Duodenal mucosa (tissue), 2 donors: ENCODE data around the gene GSG1L.

Source experiments
- H3K27ac ChIP-seq: one replicate; pipeline ENCODE4 v1.7.0; 2013; ENCODE audit warnings: low read depth, low read length
- H3K27me3 ChIP-seq, 2 donors: one replicate each; pipeline ENCODE4 v1.7.0; 2013; ENCODE audit warnings: low read length in 2 of 2, control low read depth in 1 of 2; ENCODE audit not compliant: insufficient read depth in 2 of 2, control insufficient read depth in 1 of 2
- H3K36me3 ChIP-seq, 2 donors: one replicate each; pipeline ENCODE4 v1.7.0; 2013; ENCODE audit warnings: low read length in 2 of 2, control low read depth in 1 of 2; ENCODE audit not compliant: insufficient read depth in 2 of 2, control insufficient read depth in 1 of 2
- H3K4me1 ChIP-seq, 2 donors: one replicate each; pipeline ENCODE4 v1.7.0; 2013; ENCODE audit warnings: low read length in 2 of 2, control low read depth in 1 of 2; ENCODE audit not compliant: insufficient read depth in 2 of 2, control insufficient read depth in 1 of 2
- H3K4me3 ChIP-seq, 2 donors: one replicate each; pipeline ENCODE4 v1.7.0; 2013; ENCODE audit warnings: low read length in 2 of 2, low read depth in 1 of 2
- H3K9ac ChIP-seq, 2 donors: one replicate each; pipeline ENCODE4 v1.7.0; 2013; ENCODE audit warnings: low read length in 2 of 2, low read depth in 1 of 2
- H3K9me3 ChIP-seq, 2 donors: one replicate each; pipeline ENCODE4 v1.7.0; 2013; ENCODE audit warnings: low read length in 2 of 2, control low read depth in 1 of 2; ENCODE audit not compliant: control insufficient read depth in 1 of 2

Gene GSG1L

GRCh38 chr16:27920391-27920891 is 143.1 kb downstream of the GSG1L start:
- H3K4me1 ChIP-seq: no peaks in the 10 kb centered on the region
- H3K9ac ChIP-seq: no peak overlapping the region
- no peak overlapping the region for H3K4me3 ChIP-seq
- no peaks in the 10 kb centered on the region for H3K9me3 ChIP-seq
- H3K36me3 ChIP-seq: no peaks in the 10 kb centered on the region
- no peak overlapping the region for H3K27ac ChIP-seq
- no peaks in the 10 kb centered on the region for H3K27me3 ChIP-seq

DNA sequence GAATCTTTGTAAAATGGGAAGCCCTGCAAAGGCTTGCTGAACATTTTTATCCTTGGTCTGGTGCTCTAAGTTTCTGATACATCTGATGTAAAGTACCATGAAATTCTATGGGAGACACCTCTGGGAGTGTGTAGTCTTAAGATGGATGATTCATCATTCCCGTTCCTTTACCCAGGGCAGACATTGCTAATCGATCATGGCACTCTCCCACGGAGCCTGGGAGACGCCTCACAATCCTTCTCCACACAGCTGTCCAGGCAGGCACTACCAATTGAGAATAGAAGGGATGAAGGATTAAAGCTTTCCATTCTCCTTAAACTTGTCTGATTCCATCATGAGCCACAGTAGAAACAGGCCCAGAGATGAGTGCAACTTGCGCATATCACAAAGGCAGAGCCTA is 144.8 kb downstream of the GSG1L start:
- H3K27ac ChIP-seq: no peak overlapping the region
- no peak overlapping the region for H3K9ac ChIP-seq
- H3K4me1 ChIP-seq: no peaks in the 10 kb centered on the region
- H3K9me3 ChIP-seq: no peaks in the 10 kb centered on the region
- no peak overlapping the region for H3K4me3 ChIP-seq
- H3K36me3 ChIP-seq: no peaks in the 10 kb centered on the region
- no peaks in the 10 kb centered on the region for H3K27me3 ChIP-seq

DNA sequence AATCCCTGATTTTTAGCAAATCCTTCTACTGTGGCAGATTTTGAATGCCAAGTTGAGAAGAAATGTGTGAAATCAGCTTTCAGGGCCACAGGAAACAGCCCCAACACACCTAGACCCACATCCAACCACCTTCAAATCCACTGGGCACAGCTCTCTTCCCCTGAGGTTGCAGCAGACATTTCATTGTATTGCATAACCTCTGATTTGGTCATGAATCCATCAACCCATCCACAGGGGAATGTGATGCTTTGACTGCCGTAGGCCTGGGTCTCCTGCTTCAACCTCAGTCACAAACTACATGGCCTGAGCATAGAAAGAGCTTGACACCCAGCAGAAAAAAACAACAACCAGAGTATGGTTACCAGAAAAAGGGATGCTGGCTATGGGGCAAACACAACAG is 145.6 kb downstream of the GSG1L start:
- Histone ChIP-seq H3K27me3 (peaks cover 0 to 3% of the 10 kb centered on the region in 2 donors), H3K4me1 (no peaks in the 10 kb centered on the region), H3K9ac (no peak overlapping the region), H3K36me3 (no peaks in the 10 kb centered on the region), H3K27ac (no peak overlapping the region), H3K4me3 (no peak overlapping the region), H3K9me3 (no peaks in the 10 kb centered on the region)

DNA sequence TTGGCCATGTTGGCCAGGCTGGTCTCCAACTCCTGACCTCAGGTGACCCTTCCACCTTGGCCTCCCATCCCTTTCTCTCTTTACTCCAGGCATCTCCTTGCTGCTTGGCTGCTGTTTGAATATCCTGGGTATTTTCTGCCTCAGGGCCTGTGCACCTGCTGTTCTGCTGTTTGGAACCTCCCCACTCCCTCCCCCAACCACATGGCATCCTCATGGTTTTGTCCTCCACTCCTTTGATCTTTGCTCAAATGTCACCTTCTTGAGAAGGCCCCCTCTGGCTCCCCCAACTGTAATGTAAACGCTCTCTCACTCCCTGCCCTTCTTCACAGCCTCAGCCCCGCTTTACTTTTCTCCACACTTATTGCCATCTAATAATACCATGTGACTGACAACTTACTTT is 152.0 kb downstream of the GSG1L start:
- Histone ChIP-seq H3K27ac (no peak overlapping the region), H3K4me3 (no peak overlapping the region), H3K27me3 (peaks cover 0 to 3% of the 10 kb centered on the region in 2 donors), H3K4me1 (no peaks in the 10 kb centered on the region), H3K9me3 (no peaks in the 10 kb centered on the region), H3K36me3 (no peaks in the 10 kb centered on the region), H3K9ac (no peak overlapping the region)

DNA sequence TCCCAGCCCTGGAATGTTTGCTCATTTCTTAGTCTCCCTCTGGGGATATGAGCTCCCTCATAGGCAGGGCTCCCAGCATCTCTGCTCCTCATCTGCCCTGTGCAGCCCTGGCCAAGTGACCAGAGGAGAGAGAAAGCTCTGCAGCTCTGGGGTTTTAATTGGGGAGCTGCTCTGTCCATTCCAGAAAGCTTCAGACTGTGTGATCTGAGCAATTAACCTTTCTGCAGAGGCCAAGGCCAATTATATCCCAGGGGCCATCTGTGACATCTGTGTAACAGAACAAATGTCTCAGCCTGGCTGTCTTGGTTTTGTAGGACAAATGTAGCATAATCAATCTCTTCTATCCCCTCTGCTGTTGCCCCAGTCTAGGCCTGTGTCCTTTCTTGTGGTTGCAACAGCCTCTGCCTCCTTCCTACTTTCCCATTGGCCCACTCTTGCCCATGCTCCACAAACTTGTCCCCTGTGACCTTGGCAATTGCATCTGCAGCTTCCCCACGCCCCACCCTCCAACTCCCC is 156.0 kb downstream of the GSG1L start:
- Histone ChIP-seq H3K4me1 (no peaks in the 10 kb centered on the region), H3K27me3 (no peaks in the 10 kb centered on the region), H3K9ac (no peak overlapping the region), H3K36me3 (no peaks in the 10 kb centered on the region), H3K9me3 (no peaks in the 10 kb centered on the region), H3K27ac (no peak overlapping the region), H3K4me3 (no peak overlapping the region)

- Histone ChIP-seq H3K9ac (no peak overlapping the region), H3K27ac (no peak overlapping the region), H3K36me3 (no peaks in the 10 kb centered on the region)
These were observed 156.6 kb downstream of the GSG1L start for GRCh38 chr16:27906883-27907282.

GRCh38 chr16:27903046-27903655 is 160.4 kb downstream of the GSG1L start:
- no peak overlapping the region for H3K27ac ChIP-seq
- no peak overlapping the region for H3K4me3 ChIP-seq
- H3K9me3 ChIP-seq: no peaks in the 10 kb centered on the region
- H3K9ac ChIP-seq: no peak overlapping the region
- H3K36me3 ChIP-seq: no peaks in the 10 kb centered on the region
- H3K4me1 ChIP-seq: no peaks in the 10 kb centered on the region
- no peaks in the 10 kb centered on the region for H3K27me3 ChIP-seq

More at GRCh38 chr16:27906883-27907282, 156.6 kb downstream of the GSG1L start:
- H3K4me1 ChIP-seq: no peaks in the 10 kb centered on the region
- H3K27me3 ChIP-seq: no peaks in the 10 kb centered on the region
- no peak overlapping the region for H3K4me3 ChIP-seq
- H3K9me3 ChIP-seq: no peaks in the 10 kb centered on the region

GRCh38 chr16:27902551-27902950 is 161.0 kb downstream of the GSG1L start:
- H3K27ac ChIP-seq: no peak overlapping the region
- H3K9me3 ChIP-seq: no peaks in the 10 kb centered on the region
- no peaks in the 10 kb centered on the region for H3K27me3 ChIP-seq
- H3K9ac ChIP-seq: no peak overlapping the region
- no peak overlapping the region for H3K4me3 ChIP-seq
- no peaks in the 10 kb centered on the region for H3K4me1 ChIP-seq
- H3K36me3 ChIP-seq: no peaks in the 10 kb centered on the region

- Histone ChIP-seq H3K4me1 (no peaks in the 10 kb centered on the region), H3K27ac (no peak overlapping the region), H3K9ac (no peak overlapping the region), H3K27me3 (no peaks in the 10 kb centered on the region), H3K36me3 (no peaks in the 10 kb centered on the region), H3K4me3 (no peak overlapping the region), H3K9me3 (no peaks in the 10 kb centered on the region)
These were observed 161.6 kb downstream of the GSG1L start for GRCh38 chr16:27901956-27902355.

DNA sequence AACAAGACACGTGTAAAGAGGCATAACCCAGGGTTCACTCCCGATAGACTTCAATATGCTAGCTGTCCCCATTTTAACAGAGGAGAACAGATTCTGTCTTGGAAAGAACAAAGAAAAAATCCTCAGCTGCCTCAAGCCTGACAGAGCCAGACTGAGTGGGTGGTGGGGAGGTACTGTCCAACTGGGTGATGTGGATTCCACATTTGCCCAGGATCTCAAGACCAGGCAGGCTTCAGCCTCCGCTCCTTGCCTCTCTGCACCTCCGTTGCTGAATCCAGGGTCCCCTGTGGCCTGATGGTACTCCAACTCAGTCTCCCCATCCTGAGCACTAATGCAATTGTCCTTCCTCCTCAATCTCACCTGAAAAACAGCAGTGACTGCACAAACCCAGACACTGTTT is 163.8 kb downstream of the GSG1L start:
- Histone ChIP-seq H3K27me3 (no peaks in the 10 kb centered on the region), H3K9me3 (no peaks in the 10 kb centered on the region), H3K4me3 (no peak overlapping the region), H3K36me3 (no peaks in the 10 kb centered on the region), H3K9ac (no peak overlapping the region), H3K4me1 (no peaks in the 10 kb centered on the region), H3K27ac (no peak overlapping the region)
